Measurements from ENCODE around the gene DCAF16. TPM values are rescaled to one million over a fixed set of nuclear protein-coding genes. Genes with fewer than 3 reads are reported as not detected.

Gene DCAF16
- total RNA-seq, 1 donor from 2014 or later = 25.0 TPM

Other genes with a start within 250 kb of the DCAF16 start
- 47.7 and 72.4 TPM in 2 replicates for gene LAP3, start 233.6 kb downstream of the DCAF16 start, total RNA-seq
- 9.1 and 12.4 TPM in 2 replicates for gene MED28, start 196.1 kb downstream of the DCAF16 start, total RNA-seq
- not detected in 2 replicates for gene FAM184B, start 29.1 kb downstream of the DCAF16 start, total RNA-seq
- gene NCAPG, start 222 bp upstream of the DCAF16 start, total RNA-seq = 0.26 TPM in 2 replicates
- 6.7 and 7.4 TPM in 2 replicates for gene LCORL, start 211.0 kb upstream of the DCAF16 start, total RNA-seq

All from bronchial epithelial cell (primary cell).